ENCODE measurements around the gene SNPH. TPM values are rescaled to one million over a fixed set of nuclear protein-coding genes. Genes with fewer than 3 reads are reported as not detected.

The SNPH gene
- total RNA-seq, 6 experiments from 2014 or later: 12.0 to 15.3 (median 13.3) TPM

GRCh38 chr20:1286267-1287024, 20.4 kb downstream of the SNPH start:
- H3K36me3 Mint-ChIP-seq (ENCODE audit: low read depth): no peaks in the 10 kb centered on the region
- no peaks in the 10 kb centered on the region for H3K9me3 Mint-ChIP-seq
- TF ChIP-seq CTCF (IDR thresholded peaks at IDR 0.05): no peak
- no peak overlapping the region for H3K4me3 Mint-ChIP-seq
- H3K27ac Mint-ChIP-seq: no peak overlapping the region
- H3K27me3 Mint-ChIP-seq (ENCODE audit: insufficient read depth): peaks cover 1% of the 10 kb centered on the region
- peaks cover 6% of the 10 kb centered on the region for H3K4me1 Mint-ChIP-seq (ENCODE audit: low read depth)
- DNase-seq: no peak

DNA sequence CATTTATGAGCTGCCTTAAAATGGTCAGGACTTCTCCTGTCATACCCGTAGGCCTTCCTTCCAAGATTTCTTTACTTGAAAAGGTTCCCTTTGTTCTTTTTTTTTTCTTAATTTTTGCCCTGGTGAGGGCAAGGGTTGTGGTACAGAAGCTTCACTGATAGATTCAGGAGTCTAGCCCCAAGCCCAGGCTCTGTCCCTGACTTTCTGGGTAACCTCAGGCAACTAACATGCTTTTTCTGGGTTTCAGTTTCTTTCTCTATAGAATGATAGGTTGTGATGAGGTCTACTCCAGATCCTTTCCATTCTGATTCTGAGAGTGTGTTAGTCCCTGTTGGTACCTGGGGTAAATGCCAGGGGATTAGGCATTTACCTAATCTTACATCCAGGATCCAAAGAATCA, 21.2 kb downstream of the SNPH start:
- H3K36me3 Mint-ChIP-seq (ENCODE audit: low read depth): no peaks in the 10 kb centered on the region
- H3K4me1 Mint-ChIP-seq (ENCODE audit: low read depth): peaks cover 14% of the 10 kb centered on the region
- H3K27me3 Mint-ChIP-seq (ENCODE audit: insufficient read depth): peaks cover 2% of the 10 kb centered on the region; the same call in 1 of the 2 replicates
- DNase-seq: no peak
- H3K4me3 Mint-ChIP-seq: no peak overlapping the region
- no peak overlapping the region for H3K27ac Mint-ChIP-seq
- TF ChIP-seq CTCF (IDR thresholded peaks at IDR 0.05): no peak
- H3K9me3 Mint-ChIP-seq: no peaks in the 10 kb centered on the region

- TF ChIP-seq CTCF (IDR thresholded peaks at IDR 0.05): no peak
- H3K36me3 Mint-ChIP-seq (ENCODE audit: low read depth): no peaks in the 10 kb centered on the region
- H3K27ac Mint-ChIP-seq: no peak overlapping the region
- H3K9me3 Mint-ChIP-seq: no peaks in the 10 kb centered on the region
- peaks cover 2% of the 10 kb centered on the region; the same call in 1 of the 2 replicates for H3K27me3 Mint-ChIP-seq (ENCODE audit: insufficient read depth)
- no peak overlapping the region for H3K4me3 Mint-ChIP-seq
- DNase-seq: no peak
- peaks cover 14% of the 10 kb centered on the region for H3K4me1 Mint-ChIP-seq (ENCODE audit: low read depth)
These were observed 21.9 kb downstream of the SNPH start for GRCh38 chr20:1287787-1288569.

GRCh38 chr20:1291191-1291741, 25.2 kb downstream of the SNPH start:
- Mint-ChIP-seq H3K9me3 (no peaks in the 10 kb centered on the region), H3K27me3 (ENCODE audit: insufficient read depth) (peaks cover 2% of the 10 kb centered on the region; the same call in 1 of the 2 replicates), H3K4me1 (ENCODE audit: low read depth) (peaks cover 14% of the 10 kb centered on the region), H3K4me3 (no peak overlapping the region), H3K36me3 (ENCODE audit: low read depth) (no peaks in the 10 kb centered on the region), H3K27ac (0 out of 2 replicates have a peak overlapping the region, but pooled peaks have one; percentile 31)
- no peak for TF ChIP-seq CTCF (IDR thresholded peaks at IDR 0.05)
- peak; percentile 7 for DNase-seq

GRCh38 chr20:1292620-1293019, 26.5 kb downstream of the SNPH start:
- H3K27me3 Mint-ChIP-seq (ENCODE audit: insufficient read depth): peaks cover 2% of the 10 kb centered on the region
- H3K36me3 Mint-ChIP-seq (ENCODE audit: low read depth): no peaks in the 10 kb centered on the region
- H3K9me3 Mint-ChIP-seq: no peaks in the 10 kb centered on the region
- DNase-seq: no peak
- no peak overlapping the region for H3K27ac Mint-ChIP-seq
- peaks cover 14% of the 10 kb centered on the region for H3K4me1 Mint-ChIP-seq (ENCODE audit: low read depth)
- no peak overlapping the region for H3K4me3 Mint-ChIP-seq
- no peak for TF ChIP-seq CTCF (IDR thresholded peaks at IDR 0.05)

All from HFFc6 (cell line).